GM06990 (cell line): ENCODE measurements around the gene PPP1R1C.

ENCODE experiments used
- DNase-seq: peaks from one replicate; pipeline ENCODE4 v3.0.0-alpha.2; 2011; ENCODE audit not compliant: insufficient read length; ENCODE audit errors: extremely low read depth
- H3K27me3 ChIP-seq: replicated peaks from 2 replicates; pipeline ENCODE4 v1.6.0; 2011; ENCODE audit warnings: low read length; ENCODE audit not compliant: control insufficient read depth, insufficient read depth
- H3K36me3 ChIP-seq: 2 replicates; pipeline ENCODE4 v1.5.1; 2011; ENCODE audit warnings: low read length; ENCODE audit not compliant: control insufficient read depth, insufficient read depth
- H3K4me3 ChIP-seq: replicated peaks from 2 replicates; pipeline ENCODE4 v1.5.1; 2011; ENCODE audit warnings: low read depth, mild to moderate bottlenecking, control low read depth, low read length
- CTCF ChIP-seq: IDR thresholded peaks from 2 replicates; pipeline ENCODE4 v1.5.1; 2011; ENCODE audit warnings: low read length, control low read depth, mild to moderate bottlenecking, inconsistent platforms; ENCODE audit not compliant: insufficient read depth, poor library complexity, severe bottlenecking

The PPP1R1C gene

GRCh38 chr2:181946444-181947127 is 39.1 kb upstream of the PPP1R1C start:
- H3K4me3 ChIP-seq = no peak overlapping the region

GRCh38 chr2:181947273-181947672 is 38.4 kb upstream of the PPP1R1C start:
- H3K27me3 ChIP-seq = peaks cover 1% of the 10 kb centered on the region; the same call in 1 of the 2 replicates
- H3K36me3 ChIP-seq = no peaks in the 10 kb centered on the region
- no peak for TF ChIP-seq CTCF
- no peak for DNase-seq
- no peak overlapping the region for H3K4me3 ChIP-seq

More at GRCh38 chr2:181946444-181947127, 39.1 kb upstream of the PPP1R1C start:
- no peak for DNase-seq
- H3K36me3 ChIP-seq = no peaks in the 10 kb centered on the region
- no peak for TF ChIP-seq CTCF
- peaks cover 1% of the 10 kb centered on the region; the same call in 1 of the 2 replicates for H3K27me3 ChIP-seq

- no peak for TF ChIP-seq CTCF
- Histone ChIP-seq H3K4me3 (no peak overlapping the region), H3K36me3 (no peaks in the 10 kb centered on the region), H3K27me3 (peaks cover 1% of the 10 kb centered on the region; the same call in 1 of the 2 replicates)
- no peak for DNase-seq
Observed at GRCh38 chr2:181948227-181948626, 37.4 kb upstream of the PPP1R1C start.

GRCh38 chr2:181949047-181949446 is 36.6 kb upstream of the PPP1R1C start:
- Histone ChIP-seq H3K4me3 (no peak overlapping the region), H3K27me3 (peaks cover 1% of the 10 kb centered on the region; the same call in 1 of the 2 replicates), H3K36me3 (no peaks in the 10 kb centered on the region)
- DNase-seq = no peak
- no peak for TF ChIP-seq CTCF

GRCh38 chr2:181952404-181953226 is 33.0 kb upstream of the PPP1R1C start:
- TF ChIP-seq CTCF = no peak
- Histone ChIP-seq H3K4me3 (no peak overlapping the region), H3K36me3 (no peaks in the 10 kb centered on the region), H3K27me3 (peaks cover 1% of the 10 kb centered on the region; the same call in 1 of the 2 replicates)
- DNase-seq = no peak
